Loucy (cell line): Measurements from ENCODE around the gene RPS15A.
"Not testable (repeated sequence)": the region's sequence is repeated elsewhere in the genome, so short reads cannot be mapped to it uniquely, and the experiment has no call there.

Source experiments
- EZH2phosphoT487 ChIP-seq: fragments of 200-600 bp; IDR thresholded peaks from 2 replicates; pipeline ENCODE4 v1.6.1; 2018; ENCODE audit warnings: antibody characterized with exemption, mild to moderate bottlenecking, moderate library complexity, borderline replicate concordance
- TF ChIP-seq, protein P1 (sequence below): fragments of 200-600 bp; sonication (generic); conservative IDR thresholded peaks from 2 replicates; pipeline ENCODE4 v1.5.1; 2014; ENCODE audit warnings: mild to moderate bottlenecking, antibody characterized with exemption, low read length

DNA sequence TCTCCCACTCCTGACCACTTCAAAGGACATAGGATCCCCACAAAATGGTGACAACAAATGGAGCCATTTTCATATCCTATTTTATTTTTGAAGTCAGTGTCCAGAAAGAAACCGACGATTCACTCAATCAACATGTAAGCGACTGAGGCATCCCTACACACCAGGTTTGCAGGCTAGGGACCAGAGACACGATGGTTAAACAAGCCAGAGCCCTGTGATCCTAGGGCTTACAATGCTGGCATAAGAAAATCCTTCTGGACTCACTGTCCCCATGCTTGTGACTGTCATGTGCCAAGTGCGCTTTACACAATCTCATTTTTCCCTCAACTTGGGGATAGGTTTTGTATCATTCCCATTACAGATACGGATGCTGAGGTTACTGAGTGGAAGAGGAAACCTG, 8.9 kb downstream of the RPS15A start:
- TF ChIP-seq, protein P1, sequence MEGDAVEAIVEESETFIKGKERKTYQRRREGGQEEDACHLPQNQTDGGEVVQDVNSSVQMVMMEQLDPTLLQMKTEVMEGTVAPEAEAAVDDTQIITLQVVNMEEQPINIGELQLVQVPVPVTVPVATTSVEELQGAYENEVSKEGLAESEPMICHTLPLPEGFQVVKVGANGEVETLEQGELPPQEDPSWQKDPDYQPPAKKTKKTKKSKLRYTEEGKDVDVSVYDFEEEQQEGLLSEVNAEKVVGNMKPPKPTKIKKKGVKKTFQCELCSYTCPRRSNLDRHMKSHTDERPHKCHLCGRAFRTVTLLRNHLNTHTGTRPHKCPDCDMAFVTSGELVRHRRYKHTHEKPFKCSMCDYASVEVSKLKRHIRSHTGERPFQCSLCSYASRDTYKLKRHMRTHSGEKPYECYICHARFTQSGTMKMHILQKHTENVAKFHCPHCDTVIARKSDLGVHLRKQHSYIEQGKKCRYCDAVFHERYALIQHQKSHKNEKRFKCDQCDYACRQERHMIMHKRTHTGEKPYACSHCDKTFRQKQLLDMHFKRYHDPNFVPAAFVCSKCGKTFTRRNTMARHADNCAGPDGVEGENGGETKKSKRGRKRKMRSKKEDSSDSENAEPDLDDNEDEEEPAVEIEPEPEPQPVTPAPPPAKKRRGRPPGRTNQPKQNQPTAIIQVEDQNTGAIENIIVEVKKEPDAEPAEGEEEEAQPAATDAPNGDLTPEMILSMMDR, result not testable (repeated sequence)
- not testable (repeated sequence) for TF ChIP-seq EZH2phosphoT487
